Measurements from ENCODE around the gene B4GALT2. TPM values are rescaled to one million over a fixed set of nuclear protein-coding genes. Genes with fewer than 3 reads are reported as not detected.

Gene B4GALT2
- total RNA-seq, 1 donor: 99.5 TPM

DNA sequence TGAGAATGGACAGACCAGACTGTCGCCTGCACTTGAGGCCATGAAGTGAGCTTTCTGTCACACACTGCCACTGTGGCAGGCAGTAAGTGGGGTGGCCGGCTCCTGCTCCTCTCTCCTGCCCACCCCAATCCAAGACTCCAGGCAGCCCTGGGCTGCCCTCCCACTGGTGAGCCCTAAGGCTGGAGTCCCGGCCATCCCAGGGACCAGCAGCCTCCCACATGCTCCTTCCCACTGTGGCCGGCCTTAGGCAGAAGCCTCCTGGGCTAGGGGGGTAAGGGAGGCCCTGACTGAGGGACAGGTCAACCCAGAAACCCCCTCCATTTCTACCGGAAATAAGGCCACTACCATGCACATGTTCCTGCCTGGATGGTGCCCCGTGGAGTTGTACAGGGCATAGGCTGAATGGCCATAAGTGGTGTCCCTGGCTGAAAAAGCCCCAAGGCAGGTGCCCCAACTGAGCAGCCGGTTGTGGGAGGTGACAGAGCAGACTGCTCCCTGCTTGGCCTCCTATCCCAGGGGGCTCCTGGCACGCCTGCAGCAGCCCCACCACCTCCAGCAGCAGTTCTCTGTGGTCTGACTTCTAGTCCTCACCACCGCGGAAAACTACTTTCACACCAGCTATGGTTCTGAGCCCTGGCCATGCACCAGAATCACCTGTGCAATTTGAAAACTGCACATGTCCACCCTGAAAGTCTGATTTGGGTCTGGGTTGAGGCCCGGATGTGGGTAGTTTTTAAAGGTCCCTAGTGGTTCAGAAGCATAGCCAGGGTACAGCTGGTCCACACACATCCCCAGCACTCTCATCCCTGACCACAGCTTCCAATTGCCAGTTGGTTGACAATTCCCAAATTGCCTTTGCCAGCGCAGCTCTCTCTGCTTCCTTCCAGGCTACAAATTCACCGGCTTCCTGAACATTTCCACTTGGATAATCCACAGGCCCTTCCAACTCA is 47.0 kb upstream of the B4GALT2 start:
- no peak overlapping the region for H3K4me3 ChIP-seq (ENCODE audit: insufficient read depth, low read length)
- H3K4me2 ChIP-seq (ENCODE audit: insufficient read depth, low read length): no peak overlapping the region
- no peaks in the 10 kb centered on the region for H3K27me3 ChIP-seq (ENCODE audit: insufficient read depth, low read length)
- H2AFZ ChIP-seq (ENCODE audit: low read length): no peak overlapping the region
- peaks cover 3% of the 10 kb centered on the region for H3K9me3 ChIP-seq (ENCODE audit: low read depth, low read length)
- no peaks in the 10 kb centered on the region for H3K79me2 ChIP-seq (ENCODE audit: insufficient read depth, low read length)
- peak; percentile 93 for DNase-seq (ENCODE audit: insufficient read length, low spot score, missing footprints)
- no peak overlapping the region for H3K27ac ChIP-seq (ENCODE audit: low read depth, low read length)
- peaks cover 8% of the 10 kb centered on the region for H4K20me1 ChIP-seq (ENCODE audit: insufficient read depth, low read length)
- TF ChIP-seq, protein P1, sequence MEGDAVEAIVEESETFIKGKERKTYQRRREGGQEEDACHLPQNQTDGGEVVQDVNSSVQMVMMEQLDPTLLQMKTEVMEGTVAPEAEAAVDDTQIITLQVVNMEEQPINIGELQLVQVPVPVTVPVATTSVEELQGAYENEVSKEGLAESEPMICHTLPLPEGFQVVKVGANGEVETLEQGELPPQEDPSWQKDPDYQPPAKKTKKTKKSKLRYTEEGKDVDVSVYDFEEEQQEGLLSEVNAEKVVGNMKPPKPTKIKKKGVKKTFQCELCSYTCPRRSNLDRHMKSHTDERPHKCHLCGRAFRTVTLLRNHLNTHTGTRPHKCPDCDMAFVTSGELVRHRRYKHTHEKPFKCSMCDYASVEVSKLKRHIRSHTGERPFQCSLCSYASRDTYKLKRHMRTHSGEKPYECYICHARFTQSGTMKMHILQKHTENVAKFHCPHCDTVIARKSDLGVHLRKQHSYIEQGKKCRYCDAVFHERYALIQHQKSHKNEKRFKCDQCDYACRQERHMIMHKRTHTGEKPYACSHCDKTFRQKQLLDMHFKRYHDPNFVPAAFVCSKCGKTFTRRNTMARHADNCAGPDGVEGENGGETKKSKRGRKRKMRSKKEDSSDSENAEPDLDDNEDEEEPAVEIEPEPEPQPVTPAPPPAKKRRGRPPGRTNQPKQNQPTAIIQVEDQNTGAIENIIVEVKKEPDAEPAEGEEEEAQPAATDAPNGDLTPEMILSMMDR (IDR thresholded peaks at IDR 0.05; ENCODE audit: extremely low read depth, low read depth, low read length): no peak
- H3K36me3 ChIP-seq (ENCODE audit: insufficient read depth, low read length): peaks cover 11% of the 10 kb centered on the region
- H3K4me1 ChIP-seq (ENCODE audit: insufficient read depth, low read length): peaks cover 20% of the 10 kb centered on the region

DNA sequence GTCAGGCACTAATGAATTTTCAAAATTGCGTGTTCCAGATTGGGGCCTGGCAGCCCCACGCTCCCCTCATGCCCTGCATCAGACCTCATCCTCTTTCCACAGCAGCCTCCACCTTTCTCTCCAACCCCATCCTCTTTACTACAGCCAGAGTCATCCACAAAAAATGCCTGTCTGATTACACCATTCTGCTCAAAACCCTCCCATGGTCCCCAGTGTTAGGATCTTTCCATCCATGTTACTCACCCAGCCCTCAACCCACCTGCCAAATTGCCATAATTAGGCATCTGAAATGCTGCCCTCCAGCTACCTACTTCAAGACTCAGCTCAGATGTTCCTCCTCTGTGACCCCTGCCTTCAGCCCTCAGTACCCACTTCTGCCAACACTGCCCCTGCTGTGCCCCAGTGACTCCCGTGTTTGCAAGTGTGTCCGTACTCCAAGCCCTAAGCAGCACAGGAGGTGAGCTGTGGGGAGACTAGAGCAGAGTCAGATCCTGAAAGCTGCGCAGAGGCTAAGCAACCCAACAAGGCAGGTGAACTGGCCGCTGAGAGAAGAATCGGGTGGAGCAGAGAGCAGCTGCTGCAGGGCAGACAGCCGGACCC is 46.1 kb upstream of the B4GALT2 start:
- Histone ChIP-seq H3K4me2 (ENCODE audit: insufficient read depth, low read length) (peak overlapping the region; percentile 70), H3K27ac (ENCODE audit: low read depth, low read length) (no peak overlapping the region), H3K36me3 (ENCODE audit: insufficient read depth, low read length) (peaks cover 11% of the 10 kb centered on the region), H3K4me1 (ENCODE audit: insufficient read depth, low read length) (peaks cover 20% of the 10 kb centered on the region), H3K4me3 (ENCODE audit: insufficient read depth, low read length) (peak overlapping the region; percentile 69), H3K9me3 (ENCODE audit: low read depth, low read length) (peaks cover 3% of the 10 kb centered on the region), H2AFZ (ENCODE audit: low read length) (peak overlapping the region; percentile 24), H3K79me2 (ENCODE audit: insufficient read depth, low read length) (no peaks in the 10 kb centered on the region), H4K20me1 (ENCODE audit: insufficient read depth, low read length) (peaks cover 8% of the 10 kb centered on the region), H3K27me3 (ENCODE audit: insufficient read depth, low read length) (no peaks in the 10 kb centered on the region)
- DNase-seq (ENCODE audit: insufficient read length, low spot score, missing footprints): peak; percentile 95
- TF ChIP-seq, protein P1 (IDR thresholded peaks at IDR 0.05; ENCODE audit: extremely low read depth, low read depth, low read length): no peak

DNA sequence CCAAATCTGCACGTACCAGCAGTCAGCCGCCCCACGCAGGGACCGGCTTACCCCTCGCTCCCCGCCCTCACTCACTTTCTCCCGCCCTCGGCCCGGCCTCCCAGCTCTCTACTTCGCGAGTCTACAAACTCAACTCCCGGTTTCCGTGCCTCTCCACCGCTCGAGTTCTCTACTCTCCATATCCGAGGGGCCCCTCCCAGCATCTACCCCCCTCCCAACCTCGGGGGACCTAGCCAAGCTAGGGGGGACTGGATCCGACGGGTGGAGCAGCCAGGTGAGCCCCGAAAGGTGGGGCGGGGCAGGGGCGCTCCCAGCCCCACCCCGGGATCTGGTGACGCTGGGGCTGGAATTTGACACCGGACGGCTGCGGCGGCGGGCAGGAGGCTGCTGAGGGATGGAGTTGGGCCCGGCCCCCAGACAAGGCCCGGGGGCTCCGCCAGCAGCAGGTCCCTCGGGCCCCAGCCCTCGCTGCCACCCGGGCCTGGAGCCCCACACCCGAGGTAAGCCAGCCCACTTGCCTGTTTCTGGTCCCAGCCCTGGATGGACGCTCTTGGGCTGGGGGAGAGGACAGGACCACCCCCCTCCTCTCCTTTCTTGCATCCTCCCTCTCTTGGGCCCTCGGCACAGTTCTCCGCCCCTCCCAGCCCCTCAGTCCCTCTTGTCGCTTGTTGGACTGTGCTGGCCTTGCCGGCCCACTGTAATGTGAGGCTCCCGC is 45.5 kb upstream of the B4GALT2 start, which contains the start of gene ARTN:
ARTN (plus strand) TSS at position 416 of the 715 bp plus-strand sequence. CDS start 1,856 bp downstream, outside the sequence.
- DNase-seq (ENCODE audit: insufficient read length, low spot score, missing footprints): peak; percentile 94
- Histone ChIP-seq H3K4me1 (ENCODE audit: insufficient read depth, low read length) (peaks cover 20% of the 10 kb centered on the region), H3K27ac (ENCODE audit: low read depth, low read length) (no peak within 1 kb of the TSS), H3K4me2 (ENCODE audit: insufficient read depth, low read length) (peak within 1 kb of the TSS; percentile 70), H3K79me2 (ENCODE audit: insufficient read depth, low read length) (no peaks in the 10 kb centered on the region), H2AFZ (ENCODE audit: low read length) (peak within 1 kb of the TSS; percentile 24), H3K36me3 (ENCODE audit: insufficient read depth, low read length) (peaks cover 11% of the 10 kb centered on the region), H3K4me3 (ENCODE audit: insufficient read depth, low read length) (peak within 1 kb of the TSS; percentile 69), H3K27me3 (ENCODE audit: insufficient read depth, low read length) (no peaks in the 10 kb centered on the region), H3K9me3 (ENCODE audit: low read depth, low read length) (peaks cover 3% of the 10 kb centered on the region), H4K20me1 (ENCODE audit: insufficient read depth, low read length) (peaks cover 8% of the 10 kb centered on the region)
- TF ChIP-seq, protein P1 (IDR thresholded peaks at IDR 0.05; ENCODE audit: extremely low read depth, low read depth, low read length): no peak
